ENCODE results near the gene CNN2.

The CNN2 gene

DNA sequence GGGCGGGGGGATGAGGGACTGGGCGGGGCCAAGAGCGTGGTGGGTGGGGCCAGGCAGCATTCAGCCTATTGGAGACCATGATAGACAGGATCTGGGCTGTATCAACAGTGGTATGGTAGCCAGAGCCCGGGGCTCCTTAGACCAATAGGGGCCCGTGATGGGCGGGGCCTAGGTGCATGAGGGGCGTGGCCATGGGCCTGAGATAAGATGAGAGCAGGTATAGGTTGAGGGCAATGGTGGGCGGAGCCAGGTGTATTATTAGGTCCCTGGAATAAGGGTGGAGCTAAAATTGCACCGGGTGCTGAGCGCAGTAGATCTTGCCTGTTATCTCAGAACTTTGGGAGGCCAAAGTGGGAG is 18.8 kb downstream of the CNN2 start:
- intact Hi-C loops (cut with DNase I) = loop anchor here (10.0 kb wide), 1 partner anchor 50 kb away; the partner anchor contains the start of gene POLR2E
- DNase-seq = no peak

DNA sequence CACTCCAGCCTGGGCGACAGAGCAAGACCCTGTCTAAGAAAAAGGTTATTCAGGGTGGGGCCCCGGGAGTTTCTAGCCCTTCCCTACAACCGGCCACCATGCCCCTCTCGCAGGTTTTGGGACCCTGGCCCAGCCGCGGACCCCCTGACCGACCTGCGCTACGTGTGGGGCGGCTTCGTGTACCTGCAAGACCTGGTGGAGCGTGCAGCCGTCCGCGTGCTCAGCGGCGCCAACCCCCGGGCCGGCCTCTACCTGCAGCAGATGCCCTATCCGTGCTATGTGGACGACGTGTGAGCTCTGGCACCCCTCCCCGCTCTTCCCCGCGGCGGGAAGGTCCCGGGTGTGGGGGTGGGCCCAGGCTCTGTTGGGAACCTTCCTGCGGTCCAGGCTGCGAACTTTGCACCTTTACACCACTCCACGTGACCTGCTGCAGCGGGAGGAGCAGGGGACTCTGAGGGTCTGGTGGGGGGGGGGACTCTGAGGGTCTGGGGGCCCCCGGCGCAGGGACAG is 19.8 kb downstream of the CNN2 start:
- intact Hi-C loops (cut with DNase I) = loop anchor here (10.0 kb wide), 1 partner anchor 49 kb away; the partner anchor contains the start of gene POLR2E
- no peak for DNase-seq

DNA sequence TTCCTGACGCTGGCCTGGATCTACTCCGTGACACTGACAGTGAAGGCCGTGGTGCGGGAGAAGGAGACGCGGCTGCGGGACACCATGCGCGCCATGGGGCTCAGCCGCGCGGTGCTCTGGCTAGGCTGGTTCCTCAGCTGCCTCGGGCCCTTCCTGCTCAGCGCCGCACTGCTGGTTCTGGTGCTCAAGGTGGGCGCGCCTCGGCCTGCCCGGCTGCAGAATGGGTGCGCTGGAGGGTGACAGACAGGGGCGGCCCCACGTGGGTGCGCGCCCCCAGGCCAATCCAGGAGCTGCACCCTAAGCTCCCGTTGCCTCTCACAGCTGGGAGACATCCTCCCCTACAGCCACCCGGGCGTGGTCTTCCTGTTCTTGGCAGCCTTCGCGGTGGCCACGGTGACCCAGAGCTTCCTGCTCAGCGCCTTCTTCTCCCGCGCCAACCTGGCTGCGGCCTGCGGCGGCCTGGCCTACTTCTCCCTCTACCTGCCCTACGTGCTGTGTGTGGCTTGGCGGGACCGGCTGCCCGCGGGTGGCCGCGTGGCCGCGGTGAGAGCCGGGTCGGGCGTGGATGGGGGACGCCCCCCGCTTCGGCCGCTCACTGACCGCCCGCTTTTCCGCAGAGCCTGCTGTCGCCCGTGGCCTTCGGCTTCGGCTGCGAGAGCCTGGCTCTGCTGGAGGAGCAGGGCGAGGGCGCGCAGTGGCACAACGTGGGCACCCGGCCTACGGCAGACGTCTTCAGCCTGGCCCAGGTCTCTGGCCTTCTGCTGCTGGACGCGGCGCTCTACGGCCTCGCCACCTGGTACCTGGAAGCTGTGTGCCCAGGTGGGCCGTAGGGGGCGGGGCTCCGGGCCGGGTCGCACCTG is 20.7 kb downstream of the CNN2 start:
- intact Hi-C loops (cut with DNase I) = loop anchor here (10.0 kb wide), 1 partner anchor 48 kb away; the partner anchor contains the start of gene POLR2E
- no peak for DNase-seq

DNA sequence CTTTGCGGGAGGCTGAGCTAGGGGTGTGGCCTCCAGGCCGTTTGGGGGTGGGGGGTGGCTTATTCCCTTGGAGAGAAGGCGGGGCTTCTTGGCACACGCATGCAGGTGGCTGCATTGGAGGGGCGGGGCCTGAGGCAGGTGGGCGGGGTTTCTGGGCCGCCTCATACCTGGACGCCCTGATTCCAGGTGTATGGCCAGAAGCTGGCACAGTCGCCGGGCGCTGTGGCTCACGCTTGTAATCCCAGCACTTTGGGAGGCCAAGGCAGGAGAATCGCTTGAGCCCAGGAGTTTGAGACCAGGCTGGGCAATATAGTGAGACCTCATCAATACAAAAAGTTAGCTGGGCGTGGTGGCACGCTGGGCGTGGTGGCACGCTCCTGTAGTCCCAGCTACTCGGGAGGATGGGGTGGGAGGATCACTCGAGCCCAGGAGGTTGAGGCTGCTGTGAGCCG is 21.3 kb downstream of the CNN2 start:
- no peak for DNase-seq
- intact Hi-C loops (cut with DNase I) = loop anchor here (10.0 kb wide), 1 partner anchor 47 kb away; the partner anchor contains the start of gene POLR2E

DNA sequence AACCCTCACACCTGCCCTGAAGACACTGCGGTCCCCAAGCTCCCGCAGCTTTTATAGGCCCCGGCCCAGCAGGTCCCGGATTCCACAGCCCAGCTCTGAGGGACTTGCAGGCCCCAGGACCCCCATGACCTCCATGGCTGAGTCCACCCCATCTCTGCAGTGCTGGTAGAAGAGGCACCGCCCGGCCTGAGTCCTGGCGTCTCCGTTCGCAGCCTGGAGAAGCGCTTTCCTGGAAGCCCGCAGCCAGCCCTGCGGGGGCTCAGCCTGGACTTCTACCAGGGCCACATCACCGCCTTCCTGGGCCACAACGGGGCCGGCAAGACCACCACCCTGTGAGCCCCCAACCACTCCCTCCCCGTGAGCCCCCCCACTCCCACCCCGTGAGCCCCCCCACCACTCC is 22.7 kb downstream of the CNN2 start:
- intact Hi-C loops (cut with DNase I) = loop anchor here (10.0 kb wide), 1 partner anchor 46 kb away; the partner anchor contains the start of gene POLR2E
- no peak for DNase-seq

DNA sequence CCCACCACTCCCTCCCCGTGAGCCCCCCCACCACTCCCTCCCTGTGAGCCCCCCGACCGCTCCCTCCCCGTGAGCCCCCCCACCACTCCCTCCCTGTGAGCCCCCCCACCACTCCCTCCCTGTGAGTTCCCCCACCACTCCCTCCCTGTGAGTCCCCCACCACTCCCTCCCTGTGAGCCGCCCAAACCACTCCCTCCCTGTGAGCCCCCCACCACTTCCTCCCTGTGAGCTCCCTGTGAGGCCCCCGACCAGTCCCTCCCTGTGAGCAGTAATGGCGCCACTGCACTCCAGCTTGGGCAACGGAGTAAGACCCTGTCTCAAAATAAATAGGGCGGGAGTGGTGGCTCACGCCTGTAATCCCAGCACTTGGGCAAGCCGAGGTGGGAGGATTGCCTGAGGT is 23.4 kb downstream of the CNN2 start:
- intact Hi-C loops (cut with DNase I) = loop anchor here (10.0 kb wide), 1 partner anchor 45 kb away; the partner anchor contains the start of gene POLR2E
- no peak for DNase-seq

DNA sequence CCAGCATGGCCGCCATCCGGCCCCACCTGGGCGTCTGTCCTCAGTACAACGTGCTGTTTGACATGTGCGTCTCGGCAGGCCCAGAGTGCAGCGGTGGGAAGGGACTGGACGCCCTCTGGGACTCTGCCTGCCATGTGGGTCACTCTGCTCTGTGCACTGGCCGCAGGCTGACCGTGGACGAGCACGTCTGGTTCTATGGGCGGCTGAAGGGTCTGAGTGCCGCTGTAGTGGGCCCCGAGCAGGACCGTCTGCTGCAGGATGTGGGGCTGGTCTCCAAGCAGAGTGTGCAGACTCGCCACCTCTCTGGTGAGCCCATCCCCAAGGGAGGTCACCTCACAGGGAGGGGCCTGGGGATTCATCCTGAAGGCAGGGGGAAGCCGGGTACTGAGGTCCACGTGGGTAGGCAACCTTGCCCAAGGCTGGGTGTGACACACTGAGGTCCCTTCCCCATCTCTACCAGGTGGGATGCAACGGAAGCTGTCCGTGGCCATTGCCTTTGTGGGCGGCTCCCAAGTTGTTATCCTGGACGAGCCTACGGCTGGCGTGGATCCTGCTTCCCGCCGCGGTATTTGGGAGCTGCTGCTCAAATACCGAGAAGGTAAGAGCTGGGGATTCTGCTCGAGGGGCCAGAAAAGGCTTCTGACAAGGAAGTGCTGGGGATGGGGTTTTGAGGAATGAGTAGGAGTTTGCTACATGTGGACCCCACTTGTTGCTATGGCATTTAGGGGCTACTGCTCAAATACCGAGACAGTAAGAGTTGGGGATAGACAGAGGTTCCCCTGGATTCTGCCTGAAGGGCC is 24.8 kb downstream of the CNN2 start:
- intact Hi-C loops (cut with DNase I) = no loop called here
- DNase-seq = no peak

DNA sequence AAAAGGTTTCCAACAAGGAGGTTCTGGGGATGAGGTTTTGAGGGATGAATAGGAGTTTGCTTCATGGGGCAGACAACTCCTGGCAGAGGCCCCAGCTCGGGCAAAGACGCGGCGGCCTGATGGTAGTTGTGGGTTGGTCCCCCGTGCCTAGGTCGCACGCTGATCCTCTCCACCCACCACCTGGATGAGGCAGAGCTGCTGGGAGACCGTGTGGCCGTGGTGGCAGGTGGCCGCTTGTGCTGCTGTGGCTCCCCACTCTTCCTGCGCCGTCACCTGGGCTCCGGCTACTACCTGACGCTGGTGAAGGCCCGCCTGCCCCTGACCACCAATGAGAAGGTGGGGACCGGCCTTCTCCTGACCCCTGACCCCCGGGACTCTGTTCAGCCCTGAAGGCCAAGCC is 25.4 kb downstream of the CNN2 start:
- DNase-seq = no peak
- intact Hi-C loops (cut with DNase I) = no loop called here

DNA sequence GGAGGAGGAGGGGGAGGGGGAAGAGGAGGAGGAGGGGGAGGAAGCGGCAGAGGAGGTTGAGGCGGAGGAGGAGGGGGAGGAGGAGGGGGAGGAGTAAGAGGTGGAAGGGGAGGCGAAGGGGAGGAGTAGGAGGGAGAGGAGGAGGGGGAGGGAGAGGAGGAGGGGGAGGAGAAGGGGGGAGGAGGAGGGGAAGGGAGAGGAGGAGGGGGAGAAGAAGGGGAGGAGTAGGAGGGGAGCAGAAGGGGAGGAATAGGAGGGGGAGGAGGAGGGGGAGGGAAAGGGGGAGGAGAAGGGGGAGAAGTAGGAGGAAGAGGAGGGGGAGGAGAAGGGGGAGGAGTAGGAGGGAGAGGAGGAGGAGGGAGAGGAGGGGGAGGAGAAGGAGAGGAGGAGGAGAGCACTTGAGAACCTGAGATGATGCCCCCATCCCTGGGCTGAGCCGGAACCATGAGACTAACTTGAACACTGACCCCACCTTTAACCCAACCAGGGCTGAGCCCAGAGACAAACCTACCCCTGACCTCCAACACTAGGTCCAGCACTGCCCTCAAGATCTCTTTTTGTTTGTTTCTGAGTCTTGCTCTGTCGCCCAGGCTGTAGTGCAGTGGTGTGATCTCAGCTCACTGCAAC is 26.1 kb downstream of the CNN2 start:
- no peak for DNase-seq
- intact Hi-C loops (cut with DNase I) = no loop called here

DNA sequence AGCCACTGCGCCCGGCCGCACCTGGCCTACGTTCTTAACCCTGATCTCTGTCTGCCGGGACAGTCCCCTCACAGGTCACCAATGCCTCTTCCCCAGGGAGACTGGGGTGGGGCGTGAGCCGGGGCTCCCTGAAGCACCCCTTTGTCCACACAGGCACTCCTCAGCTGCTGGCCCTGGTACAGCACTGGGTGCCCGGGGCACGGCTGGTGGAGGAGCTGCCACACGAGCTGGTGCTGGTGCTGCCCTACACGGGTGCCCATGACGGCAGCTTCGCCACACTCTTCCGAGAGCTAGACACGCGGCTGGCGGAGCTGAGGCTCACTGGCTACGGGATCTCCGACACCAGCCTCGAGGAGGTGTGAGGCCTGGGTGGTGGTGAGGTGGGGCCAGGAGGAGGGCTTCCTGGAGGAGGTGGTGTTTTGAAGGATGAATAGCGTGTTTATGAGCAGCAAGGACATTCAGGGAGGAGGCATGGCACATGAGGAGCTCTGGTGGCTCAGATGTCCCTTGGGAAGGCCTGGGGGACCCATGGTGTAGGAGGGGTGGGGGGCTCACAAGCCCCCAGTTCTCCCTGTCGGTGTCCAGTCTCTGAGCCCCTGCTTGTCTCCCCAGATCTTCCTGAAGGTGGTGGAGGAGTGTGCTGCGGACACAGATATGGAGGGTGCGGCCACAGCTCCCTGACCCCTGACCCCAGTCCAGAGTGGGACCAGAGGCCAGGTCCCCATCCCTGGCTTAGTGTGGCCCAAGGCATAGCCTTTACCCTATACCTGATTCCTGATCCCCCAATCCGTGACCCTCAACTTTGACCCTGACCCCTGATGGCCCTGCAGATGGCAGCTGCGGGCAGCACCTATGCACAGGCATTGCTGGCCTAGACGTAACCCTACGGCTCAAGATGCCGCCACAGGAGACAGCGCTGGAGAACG is 27.0 kb downstream of the CNN2 start:
- DNase-seq = no peak
- intact Hi-C loops (cut with DNase I) = no loop called here

DNA sequence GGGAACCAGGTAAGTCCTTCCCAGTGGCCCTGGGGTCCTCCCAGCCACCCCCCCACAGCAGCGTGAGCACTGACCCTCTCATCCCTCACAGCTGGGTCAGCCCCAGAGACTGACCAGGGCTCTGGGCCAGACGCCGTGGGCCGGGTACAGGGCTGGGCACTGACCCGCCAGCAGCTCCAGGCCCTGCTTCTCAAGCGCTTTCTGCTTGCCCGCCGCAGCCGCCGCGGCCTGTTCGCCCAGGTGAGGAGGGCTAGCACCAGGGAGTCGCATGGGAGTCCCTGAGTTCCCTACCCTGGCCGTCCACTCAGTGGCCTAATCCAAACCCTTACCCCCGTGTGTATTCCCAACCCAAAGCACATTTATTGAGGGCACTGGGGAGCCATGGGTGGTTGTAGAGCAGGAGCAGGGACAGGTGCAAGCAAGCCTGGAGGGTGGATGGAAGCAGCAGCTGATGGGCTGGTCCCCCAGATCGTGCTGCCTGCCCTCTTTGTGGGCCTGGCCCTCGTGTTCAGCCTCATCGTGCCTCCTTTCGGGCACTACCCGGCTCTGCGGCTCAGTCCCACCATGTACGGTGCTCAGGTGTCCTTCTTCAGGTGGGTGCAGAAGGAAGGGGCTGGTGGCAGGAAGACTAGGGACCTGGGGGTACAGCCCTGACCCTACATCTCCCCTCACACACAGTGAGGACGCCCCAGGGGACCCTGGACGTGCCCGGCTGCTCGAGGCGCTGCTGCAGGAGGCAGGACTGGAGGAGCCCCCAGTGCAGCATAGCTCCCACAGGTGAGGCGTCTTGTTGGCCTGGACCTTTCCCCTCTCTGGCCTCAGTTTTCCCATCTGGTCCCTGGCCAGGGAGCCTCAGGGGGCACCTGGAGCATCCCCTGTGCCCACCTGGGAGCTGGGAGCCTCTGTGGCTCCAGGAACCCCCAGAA is 28.0 kb downstream of the CNN2 start:
- DNase-seq = no peak
- intact Hi-C loops (cut with DNase I) = no loop called here

DNA sequence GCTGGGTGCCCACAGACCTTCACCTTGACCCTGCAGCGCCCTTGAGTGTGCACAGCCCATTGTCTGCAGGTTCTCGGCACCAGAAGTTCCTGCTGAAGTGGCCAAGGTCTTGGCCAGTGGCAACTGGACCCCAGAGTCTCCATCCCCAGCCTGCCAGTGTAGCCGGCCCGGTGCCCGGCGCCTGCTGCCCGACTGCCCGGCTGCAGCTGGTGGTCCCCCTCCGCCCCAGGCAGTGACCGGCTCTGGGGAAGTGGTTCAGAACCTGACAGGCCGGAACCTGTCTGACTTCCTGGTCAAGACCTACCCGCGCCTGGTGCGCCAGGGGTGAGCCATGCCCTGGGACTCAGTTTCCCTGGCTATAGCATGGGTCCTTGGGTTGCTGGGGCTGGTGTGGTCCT is 28.6 kb downstream of the CNN2 start:
- no peak for DNase-seq
- intact Hi-C loops (cut with DNase I) = no loop called here

DNA sequence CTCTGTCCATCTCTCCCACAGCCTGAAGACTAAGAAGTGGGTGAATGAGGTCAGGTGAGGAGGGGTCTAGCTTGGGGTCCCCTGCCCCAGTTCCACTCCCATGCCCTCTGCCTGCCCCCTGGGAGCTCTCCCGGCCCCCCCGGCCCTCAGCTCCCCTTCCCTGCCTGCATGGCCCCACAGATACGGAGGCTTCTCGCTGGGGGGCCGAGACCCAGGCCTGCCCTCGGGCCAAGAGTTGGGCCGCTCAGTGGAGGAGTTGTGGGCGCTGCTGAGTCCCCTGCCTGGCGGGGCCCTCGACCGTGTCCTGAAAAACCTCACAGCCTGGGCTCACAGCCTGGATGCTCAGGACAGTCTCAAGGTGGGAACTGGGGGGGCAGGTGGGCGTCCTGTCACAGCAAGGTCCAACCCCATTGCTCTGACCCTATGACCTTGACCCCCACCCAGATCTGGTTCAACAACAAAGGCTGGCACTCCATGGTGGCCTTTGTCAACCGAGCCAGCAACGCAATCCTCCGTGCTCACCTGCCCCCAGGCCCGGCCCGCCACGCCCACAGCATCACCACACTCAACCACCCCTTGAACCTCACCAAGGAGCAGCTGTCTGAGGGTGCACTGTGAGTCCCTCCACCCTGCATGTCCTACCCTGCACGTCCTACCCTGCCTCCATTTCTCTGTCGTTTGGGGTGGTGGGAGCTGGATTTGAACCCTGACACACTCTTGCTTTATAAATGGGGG is 29.6 kb downstream of the CNN2 start:
- DNase-seq = no peak
- intact Hi-C loops (cut with DNase I) = no loop called here

DNA sequence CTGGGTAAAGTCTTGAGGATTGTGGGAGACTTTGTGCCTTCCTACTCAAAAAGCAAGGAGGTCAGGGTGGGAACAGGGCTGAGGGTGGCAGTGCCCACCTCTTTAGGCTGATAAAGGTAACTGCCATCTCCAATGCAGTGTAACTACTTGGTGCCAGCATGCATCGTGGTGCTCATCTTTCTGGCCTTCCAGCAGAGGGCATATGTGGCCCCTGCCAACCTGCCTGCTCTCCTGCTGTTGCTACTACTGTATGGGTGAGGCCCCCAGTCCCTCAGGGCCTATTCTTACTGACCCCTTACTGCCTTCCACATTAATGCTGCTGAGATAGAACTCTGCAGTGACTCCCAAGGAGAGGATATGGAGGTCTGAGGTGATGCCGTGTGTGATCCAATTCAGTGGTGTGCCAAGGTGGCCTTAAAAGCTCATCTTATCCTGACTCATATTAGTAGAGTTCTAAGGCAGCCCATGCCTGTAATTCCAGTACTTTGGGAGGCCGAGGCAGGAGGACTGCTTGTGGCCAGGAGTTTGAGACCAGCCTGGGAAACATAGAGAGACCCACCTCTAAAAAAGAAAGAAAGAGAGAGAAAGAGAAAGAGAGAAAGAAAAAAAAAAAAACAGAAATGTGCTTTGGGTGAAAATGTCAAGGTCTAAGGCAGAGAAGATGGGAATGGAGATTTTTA is 30.9 kb downstream of the CNN2 start:
- intact Hi-C loops (cut with DNase I) = no loop called here
- DNase-seq = no peak

DNA sequence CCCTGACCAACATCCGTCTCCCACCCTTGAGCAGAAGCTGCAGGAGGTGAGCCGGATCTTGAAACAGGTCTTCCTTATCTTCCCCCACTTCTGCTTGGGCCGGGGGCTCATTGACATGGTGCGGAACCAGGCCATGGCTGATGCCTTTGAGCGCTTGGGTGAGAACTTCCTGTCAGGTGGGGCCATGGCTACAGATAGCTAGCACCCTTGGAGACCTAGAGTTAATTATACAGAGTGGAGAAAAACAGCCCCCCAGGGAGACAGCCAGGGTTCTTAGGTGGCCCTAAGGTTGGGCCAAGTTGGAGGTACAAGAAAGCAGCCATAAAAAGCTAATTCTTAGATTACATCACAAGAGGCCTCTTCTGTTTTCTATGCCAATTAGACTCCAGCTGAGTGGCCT is 31.7 kb downstream of the CNN2 start:
- no peak for DNase-seq
- intact Hi-C loops (cut with DNase I) = no loop called here

DNA sequence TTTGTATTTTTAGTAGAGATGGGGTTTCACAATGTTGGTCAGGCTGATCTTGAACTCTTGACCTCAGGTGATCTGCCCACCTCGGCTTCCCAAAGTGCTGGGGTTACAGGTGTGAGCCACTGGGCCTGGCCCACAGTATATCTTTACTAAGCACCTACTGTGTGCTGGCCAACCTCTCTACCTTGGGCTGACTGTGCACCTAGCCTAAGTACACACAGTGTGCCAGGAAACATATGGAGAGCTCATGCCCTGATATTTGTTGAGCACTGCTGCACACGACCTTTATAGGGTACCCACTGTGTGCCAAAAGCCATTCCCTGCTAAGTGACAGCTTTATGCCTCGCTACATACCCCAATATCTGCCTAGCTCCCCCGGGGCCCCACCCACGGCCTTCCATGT is 34.3 kb downstream of the CNN2 start:
- DNase-seq = no peak
- intact Hi-C loops (cut with DNase I) = no loop called here

DNA sequence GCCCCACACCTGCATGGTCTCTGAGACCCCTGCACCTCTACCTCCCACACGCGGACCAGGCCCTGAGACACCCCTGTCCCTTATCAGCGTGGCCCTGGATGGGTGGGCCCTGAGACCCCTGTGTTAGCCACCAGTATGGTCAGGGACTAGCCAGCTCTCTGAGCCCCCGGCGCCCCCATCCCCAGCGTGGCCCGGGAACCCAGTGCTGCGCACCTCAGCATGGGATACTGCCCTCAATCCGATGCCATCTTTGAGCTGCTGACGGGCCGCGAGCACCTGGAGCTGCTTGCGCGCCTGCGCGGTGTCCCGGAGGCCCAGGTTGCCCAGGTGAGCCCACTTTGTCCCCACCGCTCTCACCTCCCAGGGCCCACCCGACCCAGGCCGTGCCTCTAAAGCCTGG is 35.6 kb downstream of the CNN2 start:
- intact Hi-C loops (cut with DNase I) = no loop called here
- no peak for DNase-seq
